ENCODE data around the gene CACNA1A.
"Not testable (repeated sequence)": the region's sequence is repeated elsewhere in the genome, so short reads cannot be mapped to it uniquely, and the experiment has no call there.

The CACNA1A gene

DNA sequence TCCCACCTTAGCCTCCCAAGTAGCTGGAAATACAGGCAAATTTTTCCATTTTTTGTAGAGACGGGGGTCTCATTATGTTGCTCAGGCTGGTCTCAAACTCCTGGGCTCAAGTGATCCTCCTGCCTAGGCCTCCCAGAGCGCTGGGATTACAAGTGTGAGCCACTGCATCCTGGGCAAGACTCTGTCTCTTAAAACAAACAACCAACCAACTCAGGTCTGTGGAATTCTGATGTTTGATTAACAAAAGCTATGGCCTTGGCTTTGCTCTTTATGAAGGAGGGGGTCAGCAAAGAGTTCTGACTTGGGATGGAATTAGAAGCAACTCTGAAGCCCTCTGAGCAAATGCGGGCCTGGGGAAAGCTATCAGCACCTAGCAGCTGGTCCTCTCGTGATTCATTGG is 238.4 kb downstream of the CACNA1A start:
- DNase-seq = no peak

DNA sequence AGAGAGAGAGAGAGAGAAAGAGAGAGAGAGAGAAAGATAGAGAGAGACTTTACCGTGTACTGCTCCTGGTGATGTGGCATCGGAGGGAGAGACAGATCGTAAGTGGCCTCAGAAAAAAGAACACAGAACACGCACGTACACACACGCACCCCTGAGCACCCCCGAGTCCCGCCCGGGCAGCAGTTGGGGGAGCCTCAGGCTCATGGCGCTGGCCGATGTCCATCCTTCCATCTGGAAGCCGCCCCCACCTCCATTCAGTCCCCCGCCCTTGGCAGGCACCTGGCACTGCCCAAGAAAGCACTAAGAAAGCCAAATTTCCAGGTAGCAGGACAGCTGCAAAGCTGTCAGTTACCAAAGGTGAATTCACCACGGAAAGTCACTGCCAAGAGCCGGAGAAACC is 239.1 kb downstream of the CACNA1A start:
- DNase-seq = no peak

- DNase-seq = peak; percentile 71
Measured at GRCh38 chr19:13262450-13262849, 243.8 kb downstream of the CACNA1A start.

GRCh38 chr19:13260883-13261653 is 245.2 kb downstream of the CACNA1A start:
- no peak for DNase-seq

DNA sequence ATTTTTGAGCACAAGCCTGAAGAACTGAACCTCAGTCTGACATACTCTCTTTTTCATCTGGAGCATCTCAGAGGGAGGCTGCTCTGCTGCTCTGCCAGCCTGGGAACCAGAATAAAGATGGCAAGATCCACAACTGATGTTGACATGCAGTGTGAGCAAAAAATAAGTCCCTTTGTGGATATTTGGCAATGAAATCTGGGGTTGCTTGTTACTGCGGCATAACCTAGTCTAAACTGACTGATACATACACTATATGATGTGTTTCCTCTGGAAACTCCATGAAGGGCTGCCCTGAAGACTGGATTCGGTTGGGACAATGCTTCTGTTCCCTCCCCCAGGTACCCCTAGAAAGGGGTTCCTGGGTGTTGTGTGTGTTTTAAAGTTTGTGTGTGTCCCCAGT is 249.4 kb downstream of the CACNA1A start:
- DNase-seq = no peak

- DNase-seq = not testable (repeated sequence)
Measured at GRCh38 chr19:13256398-13256797, 249.9 kb downstream of the CACNA1A start.

- DNase-seq = no peak
Measured at GRCh38 chr19:13255719-13256059, 250.6 kb downstream of the CACNA1A start.

- DNase-seq = no peak
Measured at GRCh38 chr19:13255041-13255718, 251.1 kb downstream of the CACNA1A start.

DNA sequence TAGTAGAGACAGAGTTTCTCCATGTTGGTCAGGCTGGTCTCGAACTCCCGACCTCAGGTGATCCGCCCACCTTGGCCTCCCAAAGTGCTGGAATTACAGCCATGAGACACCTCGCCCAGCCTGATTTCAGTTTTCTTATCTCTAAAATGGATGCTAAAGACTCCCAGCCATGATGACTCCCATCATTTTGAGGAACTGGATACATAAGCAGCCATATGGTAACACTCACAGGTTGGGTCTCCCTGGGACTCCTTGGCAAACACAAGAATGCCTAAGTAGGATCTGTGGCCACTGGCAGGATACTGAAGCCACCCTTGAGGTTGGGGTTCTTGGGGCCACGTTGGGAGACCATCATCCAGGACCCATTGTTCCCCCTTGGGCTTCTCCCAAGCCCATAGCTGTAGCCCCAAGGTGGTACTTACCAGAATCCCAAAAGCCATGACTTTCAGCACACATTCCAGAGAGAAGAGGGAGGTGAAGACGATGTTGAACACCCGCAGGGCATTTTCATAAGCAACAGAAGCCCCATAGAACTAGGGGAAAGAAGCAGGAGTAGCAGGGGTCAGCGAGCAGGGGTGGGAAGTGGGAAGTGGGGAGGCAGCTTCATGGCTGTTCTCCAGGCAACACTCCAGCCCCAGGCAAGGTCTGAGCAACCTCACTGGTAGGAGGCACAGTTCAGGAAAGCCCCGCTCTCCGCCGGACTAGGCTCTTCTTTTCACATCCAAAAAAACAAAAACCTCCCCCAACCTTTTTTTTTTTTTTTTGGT is 253.5 kb downstream of the CACNA1A start:
- DNase-seq = no peak

GRCh38 chr19:13244920-13245319 is 261.4 kb downstream of the CACNA1A start:
- DNase-seq = no peak

- DNase-seq = peak; percentile 17
Measured at GRCh38 chr19:13241231-13242104, 264.8 kb downstream of the CACNA1A start.

- DNase-seq = no peak
Measured at GRCh38 chr19:13240312-13241022, 265.8 kb downstream of the CACNA1A start.

GRCh38 chr19:13238891-13239534 is 267.3 kb downstream of the CACNA1A start:
- no peak for DNase-seq

DNA sequence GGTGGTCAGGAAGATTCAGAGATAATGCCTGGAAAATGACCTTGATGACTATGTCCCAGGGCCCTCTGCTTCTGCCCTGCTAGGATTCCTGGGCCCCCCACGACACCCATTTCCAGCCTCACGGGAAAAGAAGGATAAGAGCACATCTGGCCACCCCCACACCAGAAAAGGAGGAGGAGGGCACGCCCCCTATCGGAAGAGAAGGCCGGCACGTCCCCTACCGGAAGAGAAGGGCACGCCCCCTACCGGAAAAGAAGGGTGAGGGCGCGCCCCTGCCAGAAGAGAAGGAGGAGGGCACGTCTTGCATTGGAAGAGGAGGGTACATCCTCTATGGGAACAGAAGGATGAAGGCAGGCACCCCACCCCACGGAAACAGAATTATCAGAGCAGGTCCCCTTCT is 271.8 kb downstream of the CACNA1A start:
- DNase-seq = peak; percentile 75

DNA sequence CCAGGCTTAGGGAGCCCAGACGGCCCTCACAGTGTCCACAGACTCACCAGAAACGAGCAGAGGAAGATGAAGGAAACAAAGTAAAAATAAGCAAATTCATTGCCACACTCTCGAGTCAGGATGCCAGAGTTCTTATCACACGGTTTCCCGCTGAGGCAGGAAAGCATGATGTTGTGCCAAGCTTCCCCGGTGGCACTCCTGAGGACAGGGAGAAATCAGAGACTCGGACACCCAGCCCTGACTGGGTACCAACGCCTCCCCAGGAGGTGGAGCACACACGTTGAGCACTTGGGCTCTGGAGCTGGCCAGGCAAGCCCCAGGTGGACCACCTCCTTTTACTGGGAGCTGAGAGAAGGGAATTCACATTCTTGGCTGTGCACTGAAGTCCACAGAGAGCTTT is 274.6 kb downstream of the CACNA1A start:
- no peak for DNase-seq

DNA sequence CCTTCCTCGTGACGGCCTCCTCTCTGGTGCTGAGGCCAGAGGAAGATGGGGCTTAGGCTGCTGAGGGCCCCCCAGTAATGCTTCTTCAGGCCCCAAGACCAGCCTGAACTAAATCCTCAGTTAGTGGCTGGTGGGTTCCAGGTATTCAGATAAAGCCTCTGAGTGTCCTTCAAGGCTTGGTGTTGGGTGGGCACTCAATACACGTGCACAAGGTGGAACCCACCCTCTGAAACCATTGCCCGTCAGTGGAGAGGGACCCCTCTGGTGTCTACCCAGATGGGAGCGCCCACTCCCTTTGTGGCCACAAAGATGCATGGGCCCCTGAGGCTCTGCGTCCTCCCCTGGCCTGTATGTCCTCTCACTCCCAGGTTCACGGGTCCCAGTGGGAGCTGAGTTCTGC is 277.0 kb downstream of the CACNA1A start:
- DNase-seq = no peak

DNA sequence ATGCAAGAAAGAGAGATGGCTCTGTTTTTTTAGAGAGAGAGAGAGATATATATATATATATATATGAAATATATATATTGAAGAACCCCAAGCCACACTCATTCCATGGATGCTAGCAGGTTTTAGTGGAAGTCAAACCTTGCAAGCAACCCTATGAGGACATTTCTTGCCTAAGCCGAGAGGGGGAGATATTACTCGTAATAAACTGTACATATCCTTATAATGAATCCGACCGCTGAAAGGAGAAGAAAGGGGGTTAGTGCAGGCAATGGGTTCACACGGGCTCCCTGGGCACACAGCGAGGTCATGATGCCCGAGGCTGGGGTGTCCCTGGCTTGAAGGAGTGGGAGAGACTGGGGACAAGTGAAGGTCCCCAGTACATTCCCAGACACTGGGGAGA is 277.7 kb downstream of the CACNA1A start:
- no peak for DNase-seq

- no peak for DNase-seq
Measured at GRCh38 chr19:13226983-13227382, 279.3 kb downstream of the CACNA1A start.

GRCh38 chr19:13225973-13226865 is 280.1 kb downstream of the CACNA1A start:
- DNase-seq = no peak

DNA sequence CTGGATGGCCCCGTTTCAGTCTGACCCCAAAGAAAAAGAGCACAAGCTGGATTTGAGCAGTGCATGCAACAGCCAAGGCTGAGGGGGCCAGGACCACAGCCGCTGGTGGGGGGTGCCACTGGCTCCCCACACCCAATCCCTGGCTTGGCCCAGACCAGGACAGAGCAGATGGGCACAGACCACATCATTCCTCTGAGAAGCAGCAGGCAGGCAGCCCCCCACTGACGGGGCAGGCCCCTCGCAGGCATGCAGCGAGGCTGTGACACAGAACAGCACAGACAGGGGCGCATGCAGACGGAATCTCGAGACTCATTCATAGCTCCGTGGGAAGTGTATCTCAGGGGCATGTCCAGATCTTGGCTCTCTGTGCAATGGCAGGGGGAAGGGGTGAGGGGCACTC is 281.2 kb downstream of the CACNA1A start:
- DNase-seq = no peak

DNA sequence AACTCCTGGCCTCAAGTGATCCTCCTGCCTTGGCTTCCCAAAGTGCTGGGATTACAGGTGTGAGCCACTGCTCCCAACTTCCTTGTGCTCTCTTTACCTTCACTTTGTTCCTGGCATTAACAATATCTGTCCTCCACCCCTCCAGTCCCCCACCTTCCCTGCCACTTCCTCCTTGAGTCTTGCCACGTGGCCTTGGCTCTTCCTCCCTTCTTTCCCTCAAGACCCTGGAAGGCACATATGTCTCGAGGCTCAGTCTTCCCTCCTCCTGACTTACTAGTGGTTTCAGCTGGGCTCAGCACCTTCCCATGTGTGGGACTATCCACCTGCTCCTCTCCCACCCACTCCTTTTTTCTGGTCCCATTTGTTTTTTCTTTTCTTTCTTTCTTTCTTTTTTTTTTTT is 285.4 kb downstream of the CACNA1A start:
- no peak for DNase-seq

Data from CD4-positive, alpha-beta T cell treated with Interleukin-10 for 1 hour (primary cell).